Fibroblast of lung (primary cell): ENCODE results near the gene LRP8.

ENCODE experiments used
- EZH2 ChIP-seq: IDR thresholded peaks from 2 replicates; pipeline ENCODE4 v1.5.1; 2012; ENCODE audit warnings: low read length, control low read depth, mild to moderate bottlenecking; ENCODE audit errors: missing control alignments
- TF ChIP-seq, protein P1 (sequence below), 2 donors: IDR thresholded peaks in 1 of 2; conservative IDR thresholded peaks in 1 of 2; 1 replicate in 1 of 2; 2 replicates in 1 of 2; pipeline ENCODE4 v1.5.1; 2011 to 2012; ENCODE audit warnings: low read length in 2 of 2, control low read depth in 1 of 2, inconsistent platforms in 1 of 2, low read depth in 1 of 2, mild to moderate bottlenecking in 1 of 2

DNA sequence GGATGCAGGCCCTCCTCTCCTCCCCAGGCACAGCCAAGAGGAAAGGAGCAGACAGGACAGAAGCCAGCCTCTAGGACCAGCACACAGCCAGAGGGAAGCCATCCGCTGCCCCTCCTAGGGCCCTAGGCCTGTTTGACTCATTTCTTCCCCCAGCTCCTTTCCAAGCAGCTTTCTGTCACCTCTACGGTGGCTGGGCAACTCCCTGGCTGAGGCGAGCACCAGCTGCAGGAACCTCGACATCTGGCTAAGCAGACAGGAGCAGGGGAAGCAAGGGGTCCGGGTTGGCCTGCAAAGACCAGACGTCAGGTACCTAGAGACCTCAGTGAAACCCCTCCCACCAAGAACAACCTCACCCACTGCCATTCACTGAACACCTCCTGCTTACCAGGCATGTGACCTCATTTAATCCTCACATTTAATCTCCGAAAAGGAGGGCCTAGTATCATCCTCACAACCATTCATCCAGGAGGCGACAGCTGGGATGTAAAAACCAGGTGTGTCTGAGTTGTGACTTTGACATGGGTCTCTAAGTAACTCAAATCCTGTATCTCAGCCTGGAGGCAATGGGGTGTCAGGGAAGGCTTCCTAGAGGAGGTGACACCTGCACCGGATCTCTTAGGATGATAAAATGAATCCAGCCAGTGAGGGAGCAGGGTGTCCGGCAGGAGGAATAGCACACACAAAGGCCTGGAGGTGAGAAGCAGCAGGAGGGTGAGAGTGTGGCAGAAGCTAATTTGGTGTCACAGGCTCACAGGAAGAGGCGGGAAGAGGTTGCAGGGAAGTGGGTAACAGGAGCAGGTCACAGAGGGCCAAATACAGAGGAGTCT is 5.9 kb downstream of the LRP8 start:
- TF ChIP-seq, protein P1, sequence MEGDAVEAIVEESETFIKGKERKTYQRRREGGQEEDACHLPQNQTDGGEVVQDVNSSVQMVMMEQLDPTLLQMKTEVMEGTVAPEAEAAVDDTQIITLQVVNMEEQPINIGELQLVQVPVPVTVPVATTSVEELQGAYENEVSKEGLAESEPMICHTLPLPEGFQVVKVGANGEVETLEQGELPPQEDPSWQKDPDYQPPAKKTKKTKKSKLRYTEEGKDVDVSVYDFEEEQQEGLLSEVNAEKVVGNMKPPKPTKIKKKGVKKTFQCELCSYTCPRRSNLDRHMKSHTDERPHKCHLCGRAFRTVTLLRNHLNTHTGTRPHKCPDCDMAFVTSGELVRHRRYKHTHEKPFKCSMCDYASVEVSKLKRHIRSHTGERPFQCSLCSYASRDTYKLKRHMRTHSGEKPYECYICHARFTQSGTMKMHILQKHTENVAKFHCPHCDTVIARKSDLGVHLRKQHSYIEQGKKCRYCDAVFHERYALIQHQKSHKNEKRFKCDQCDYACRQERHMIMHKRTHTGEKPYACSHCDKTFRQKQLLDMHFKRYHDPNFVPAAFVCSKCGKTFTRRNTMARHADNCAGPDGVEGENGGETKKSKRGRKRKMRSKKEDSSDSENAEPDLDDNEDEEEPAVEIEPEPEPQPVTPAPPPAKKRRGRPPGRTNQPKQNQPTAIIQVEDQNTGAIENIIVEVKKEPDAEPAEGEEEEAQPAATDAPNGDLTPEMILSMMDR (conservative IDR thresholded peaks at IDR 0.05 in 1 of 2, IDR thresholded peaks at IDR 0.05 in 1 of 2; ENCODE audit: low read depth in 1 of 2, low read length in 2 of 2), result no peak
- TF ChIP-seq EZH2, result no peak
